ENCODE data around the gene GPR158. TPM values are rescaled to one million over a fixed set of nuclear protein-coding genes. Genes with fewer than 3 reads are reported as not detected.

GPR158 gene
- total RNA-seq, 1 donor from 2014 or later, result under 0.01 TPM

DNA sequence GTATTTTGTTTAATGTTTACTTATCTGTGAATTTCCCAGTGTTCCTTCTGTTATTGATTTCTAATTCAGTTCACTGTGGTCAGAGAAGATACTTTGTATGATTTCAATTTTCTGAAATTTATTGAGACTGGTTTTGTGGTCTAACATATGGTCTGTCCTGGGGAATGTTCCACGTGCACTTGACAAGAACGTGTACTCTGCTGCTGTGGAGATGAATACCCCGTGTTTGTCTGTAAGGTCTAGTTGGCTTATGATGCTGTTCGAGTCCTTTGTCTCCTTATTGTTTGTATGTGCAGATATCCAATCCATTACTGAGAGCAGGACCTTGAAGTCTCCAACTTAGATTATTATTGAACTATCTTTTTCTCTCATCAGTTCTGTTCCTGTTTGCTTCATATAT is 387.7 kb downstream of the GPR158 start:
- DNase-seq (ENCODE audit: low read depth, low spot score), result no peak

DNA sequence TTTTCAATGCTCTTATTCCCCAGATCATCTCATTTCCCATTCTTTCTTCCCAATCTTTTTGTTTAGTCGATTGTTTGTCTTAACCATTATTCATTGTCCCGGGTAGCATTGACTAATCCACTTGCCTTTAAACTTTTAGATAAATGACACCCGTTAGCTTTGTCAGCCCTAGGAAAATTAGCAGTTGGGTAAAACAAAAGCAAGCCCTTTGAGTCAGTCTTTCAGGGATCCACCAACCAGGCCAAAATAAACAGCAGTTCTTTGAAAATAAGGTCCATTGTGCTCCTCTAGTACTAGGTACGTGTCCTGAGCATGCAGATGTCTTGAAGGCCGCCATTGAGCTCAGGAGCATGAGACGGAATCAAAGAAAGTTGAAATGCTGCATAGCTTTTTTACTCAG is 389.6 kb downstream of the GPR158 start:
- DNase-seq (ENCODE audit: low read depth, low spot score), result no peak

DNA sequence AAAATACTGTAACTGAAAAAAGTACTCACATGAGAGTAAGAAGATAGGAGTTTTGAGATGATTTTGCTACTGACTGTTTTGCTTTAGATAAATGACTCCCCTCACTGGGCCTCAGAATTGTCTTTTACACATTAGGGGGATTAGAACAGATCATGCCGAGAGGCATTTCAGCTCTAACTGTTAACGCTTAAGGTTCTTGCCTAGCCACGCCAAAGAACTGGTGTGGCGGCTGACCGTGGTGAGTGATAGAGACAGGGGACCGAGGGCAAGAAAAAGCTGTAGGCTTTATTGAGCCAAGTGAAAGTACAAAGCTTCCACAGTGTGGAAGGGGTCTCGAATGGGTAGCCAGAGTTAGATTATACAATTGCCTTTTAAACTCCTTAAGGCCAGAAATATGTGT is 390.8 kb downstream of the GPR158 start:
- no peak for DNase-seq (ENCODE audit: low read depth, low spot score)

DNA sequence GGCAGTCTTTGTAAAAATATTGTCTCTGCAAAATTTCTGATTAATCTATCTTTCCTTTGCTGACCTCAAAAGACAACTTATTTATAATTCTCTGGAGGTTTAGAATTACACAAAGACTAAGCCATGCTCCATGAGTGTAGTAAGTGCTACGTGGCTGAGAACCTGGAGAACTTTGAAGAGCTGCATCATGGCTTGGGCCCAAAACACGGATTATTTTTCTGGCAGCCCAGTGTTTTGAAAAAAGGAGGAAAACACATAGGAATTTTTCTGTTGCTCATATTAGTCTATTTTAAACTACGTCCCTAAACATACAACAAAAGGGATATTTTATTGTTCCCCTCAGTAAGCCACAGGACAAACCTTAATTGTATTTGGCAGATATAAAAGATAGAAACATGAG is 398.5 kb downstream of the GPR158 start:
- no peak for DNase-seq (ENCODE audit: low read depth, low spot score)

DNA sequence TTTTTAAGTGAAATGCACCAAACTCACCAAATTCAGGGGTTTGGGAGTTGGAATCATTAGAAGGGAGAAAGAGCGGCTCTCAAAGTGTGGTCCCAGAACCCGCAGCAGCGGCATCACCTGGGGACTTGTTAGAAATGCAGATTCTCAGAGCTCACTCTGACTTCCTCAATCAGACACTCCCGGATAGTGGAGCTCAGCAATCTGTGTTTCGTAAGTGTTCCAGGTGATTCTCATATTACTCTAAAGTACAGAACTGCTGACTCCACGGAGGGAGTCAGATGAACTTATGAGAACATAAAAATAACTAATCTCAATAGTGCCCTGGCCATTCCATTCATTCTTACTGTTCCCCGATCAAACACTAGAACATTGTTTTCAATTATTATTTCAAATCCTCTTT is 400.5 kb downstream of the GPR158 start:
- DNase-seq (ENCODE audit: low read depth, low spot score), result no peak

DNA sequence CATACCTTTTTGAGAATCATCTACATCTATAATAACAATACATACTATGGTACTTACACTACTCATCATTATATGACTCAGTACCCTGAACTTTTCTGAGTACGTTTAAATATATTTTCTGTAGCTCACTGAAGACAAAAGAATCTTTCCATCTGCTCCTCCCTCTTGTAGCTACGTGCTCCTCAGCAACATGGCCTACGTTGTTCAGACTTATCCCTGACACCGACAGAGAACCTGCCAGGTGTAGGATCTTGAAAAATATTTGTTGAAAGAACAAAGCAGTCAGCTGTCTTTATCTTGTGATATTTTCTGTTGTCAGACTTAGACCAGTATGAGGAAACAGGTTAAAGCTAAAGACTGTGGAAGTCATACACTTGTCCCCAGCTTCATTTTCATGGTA is 403.3 kb downstream of the GPR158 start:
- DNase-seq (ENCODE audit: low read depth, low spot score), result no peak

DNA sequence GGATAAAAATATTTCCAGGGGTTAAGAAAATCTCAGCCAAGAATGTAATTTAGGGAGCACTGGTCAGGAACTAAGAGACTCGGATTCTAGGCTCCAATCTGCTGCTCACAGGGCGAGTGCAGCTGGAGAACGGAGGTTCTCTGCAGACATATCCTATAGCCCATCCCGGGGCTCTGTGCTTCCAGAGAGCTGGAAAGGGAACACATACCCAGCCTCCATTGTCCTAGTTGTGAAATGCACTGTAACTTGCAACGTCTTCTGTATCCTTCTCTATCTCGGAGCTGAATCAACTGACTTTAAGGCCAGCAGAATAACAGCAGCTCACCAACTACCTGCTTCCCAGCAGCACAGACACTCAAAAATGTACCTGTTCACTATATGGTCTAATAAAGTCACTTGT is 408.2 kb downstream of the GPR158 start:
- DNase-seq (ENCODE audit: low read depth, low spot score), result no peak

DNA sequence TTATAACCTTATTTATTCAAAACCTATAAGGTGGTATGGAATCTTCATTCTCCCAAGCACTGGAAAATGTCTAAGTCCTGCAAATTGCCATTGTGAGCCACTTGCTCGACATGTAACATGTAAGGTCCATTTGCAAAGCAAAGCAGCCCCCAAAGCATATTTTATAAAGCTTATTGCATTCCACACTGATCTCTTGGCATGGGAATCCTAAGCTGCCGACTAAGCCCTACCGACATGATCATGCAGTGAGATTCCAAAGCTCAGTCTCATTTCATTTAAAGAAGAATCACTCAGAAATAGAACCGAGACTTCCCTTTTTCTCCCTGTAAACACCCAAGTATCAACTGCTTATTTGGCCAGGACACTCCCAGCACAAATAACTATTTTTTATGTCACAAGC is 425.9 kb downstream of the GPR158 start:
- DNase-seq (ENCODE audit: low read depth, low spot score), result no peak

DNA sequence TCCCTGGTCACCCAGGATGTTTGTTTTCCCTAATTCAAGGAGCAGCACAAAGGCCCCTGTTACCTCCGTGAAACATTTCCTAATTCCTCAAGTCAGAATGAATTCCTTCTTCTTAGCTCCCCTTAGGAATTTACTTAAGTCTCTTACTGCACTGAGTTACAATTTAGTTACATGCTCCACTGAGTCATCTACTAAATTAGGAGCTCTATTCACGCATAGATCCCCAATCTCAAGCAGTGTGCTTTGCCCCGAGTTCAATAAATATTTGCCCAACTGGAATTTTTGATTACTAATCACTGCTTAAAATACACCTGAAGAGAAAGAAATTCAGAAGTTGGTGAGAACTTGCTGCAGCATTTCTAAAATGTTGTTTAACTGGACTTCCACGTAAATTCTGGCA is 429.8 kb downstream of the GPR158 start:
- no peak for DNase-seq (ENCODE audit: low read depth, low spot score)

DNA sequence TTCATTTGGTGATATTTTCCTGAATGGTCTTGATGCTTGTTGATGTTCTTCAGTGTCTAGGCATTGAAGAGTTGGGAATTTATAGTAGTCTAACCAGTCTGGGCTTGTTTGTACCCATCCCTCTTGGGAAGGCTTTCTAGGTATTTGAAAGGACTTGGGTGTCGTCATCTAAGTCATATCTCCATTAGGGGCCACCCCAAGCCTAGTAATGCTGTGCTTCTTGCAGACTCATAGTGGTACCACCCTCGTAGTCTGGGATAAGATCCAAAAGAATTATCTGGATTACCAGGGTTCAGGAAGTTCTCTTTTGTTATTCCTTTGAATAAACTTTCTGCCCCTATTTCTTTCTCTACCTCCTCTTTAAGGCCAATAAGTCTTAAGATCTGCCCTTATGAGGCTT is 439.9 kb downstream of the GPR158 start:
- no peak for DNase-seq (ENCODE audit: low read depth, low spot score)

DNA sequence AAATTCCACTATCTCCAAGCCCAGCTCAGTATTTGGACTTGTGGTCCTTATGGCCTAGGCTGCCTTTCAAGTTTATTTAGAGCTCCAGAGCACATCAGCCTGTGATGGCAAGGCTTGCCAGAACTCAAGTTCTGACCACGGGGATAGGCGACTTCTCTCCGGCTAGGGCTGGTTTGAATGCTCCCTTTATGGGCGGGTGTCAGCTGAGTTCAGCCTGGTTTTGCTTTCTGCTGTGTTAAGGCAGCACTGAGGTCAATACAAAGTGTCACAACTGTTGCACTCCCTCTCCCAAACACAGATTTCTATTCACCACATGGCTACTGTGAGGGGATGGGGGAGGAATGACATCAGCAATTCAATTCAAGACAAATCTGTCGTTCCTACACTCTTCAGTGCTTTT is 441.1 kb downstream of the GPR158 start:
- DNase-seq (ENCODE audit: low read depth, low spot score), result no peak

DNA sequence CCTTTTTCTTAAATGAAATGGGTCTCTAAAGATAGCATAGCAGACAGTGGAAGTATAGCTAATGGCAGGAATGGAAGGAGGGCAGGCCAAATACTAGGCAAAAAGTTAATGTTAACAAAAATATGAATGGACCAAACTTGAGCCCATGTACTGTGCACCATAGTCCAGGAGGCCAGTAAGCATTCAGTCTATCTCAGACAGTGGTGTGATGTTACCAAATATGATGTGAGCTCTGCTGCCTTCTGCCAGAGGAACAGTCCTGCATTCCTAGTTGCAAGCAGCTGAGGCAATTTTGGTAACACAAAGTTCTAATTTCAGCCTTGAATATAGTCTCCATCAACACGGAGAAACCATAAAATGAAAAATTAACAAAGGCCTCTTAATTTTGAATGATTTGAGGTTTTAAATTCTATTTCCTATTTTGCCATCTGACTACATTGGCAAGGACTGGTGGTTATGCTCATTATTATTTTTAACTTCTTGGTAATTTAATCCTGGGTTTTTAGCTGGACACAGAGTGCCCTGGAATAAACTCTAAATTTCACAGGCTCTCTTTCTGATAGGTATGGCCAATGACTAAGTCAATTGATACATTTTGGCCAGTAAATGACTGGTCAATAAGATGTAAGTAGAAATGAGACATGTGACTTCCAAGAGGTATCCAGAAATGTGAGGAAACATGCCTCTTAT is 442.2 kb downstream of the GPR158 start:
- no peak for DNase-seq (ENCODE audit: low read depth, low spot score)

DNA sequence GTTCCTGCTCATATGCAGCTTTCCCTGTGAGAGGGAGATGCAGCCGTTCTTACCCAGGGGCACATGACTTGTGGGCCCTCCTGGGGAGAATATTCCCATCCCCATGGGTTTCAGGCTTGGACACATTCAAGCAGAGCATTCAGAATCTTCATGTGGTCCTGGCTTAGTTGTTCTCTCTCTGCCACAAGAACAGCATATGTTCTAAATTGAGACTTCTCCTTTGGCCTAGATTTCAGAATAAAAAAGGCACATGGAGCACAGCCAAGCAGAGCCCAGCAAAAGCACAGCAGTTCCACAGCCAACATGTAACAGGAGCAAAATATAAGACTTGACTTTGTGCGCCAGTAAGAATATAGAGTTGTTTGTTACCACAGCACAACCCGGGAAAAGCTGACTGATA is 452.8 kb downstream of the GPR158 start:
- no peak for DNase-seq (ENCODE audit: low read depth, low spot score)

DNA sequence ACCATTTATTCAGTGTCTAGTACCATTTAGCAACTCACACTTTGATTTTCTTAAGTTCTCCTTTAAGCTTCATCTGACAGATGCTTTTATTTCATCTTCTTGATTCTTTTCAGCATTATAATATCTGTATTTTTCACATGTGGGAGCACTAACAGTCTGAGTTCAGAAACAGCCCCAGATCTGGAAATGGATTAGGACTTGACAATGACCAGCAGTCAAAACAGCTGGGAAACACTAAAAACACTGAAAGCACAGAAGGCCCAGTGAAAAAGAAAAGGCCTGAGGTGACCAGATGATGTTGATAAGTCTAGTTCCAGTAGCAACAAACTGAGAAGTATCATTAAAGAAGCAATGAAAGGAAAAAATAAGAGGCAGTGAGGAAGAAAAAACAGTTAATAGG is 454.5 kb downstream of the GPR158 start:
- no peak for DNase-seq (ENCODE audit: low read depth, low spot score)

DNA sequence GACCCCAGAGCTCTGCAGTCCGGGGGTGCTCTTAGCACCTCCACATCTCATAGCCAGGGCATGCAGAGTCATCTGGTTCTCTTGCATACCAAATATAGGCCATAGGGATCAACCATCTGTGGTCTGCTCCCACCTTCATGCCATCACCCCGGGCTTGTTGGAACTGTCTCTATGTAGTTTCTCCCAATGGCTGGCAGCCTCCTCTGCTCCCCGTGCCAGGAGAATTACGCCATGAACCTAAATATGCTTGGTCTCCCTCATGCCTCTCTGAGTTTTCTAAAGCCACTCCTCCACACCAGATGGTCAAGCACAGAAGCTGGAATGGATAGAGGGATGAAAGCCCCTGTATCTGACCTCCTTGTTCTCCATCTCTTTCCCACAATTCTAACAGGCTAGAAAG is 456.7 kb downstream of the GPR158 start:
- DNase-seq (ENCODE audit: low read depth, low spot score), result no peak

DNA sequence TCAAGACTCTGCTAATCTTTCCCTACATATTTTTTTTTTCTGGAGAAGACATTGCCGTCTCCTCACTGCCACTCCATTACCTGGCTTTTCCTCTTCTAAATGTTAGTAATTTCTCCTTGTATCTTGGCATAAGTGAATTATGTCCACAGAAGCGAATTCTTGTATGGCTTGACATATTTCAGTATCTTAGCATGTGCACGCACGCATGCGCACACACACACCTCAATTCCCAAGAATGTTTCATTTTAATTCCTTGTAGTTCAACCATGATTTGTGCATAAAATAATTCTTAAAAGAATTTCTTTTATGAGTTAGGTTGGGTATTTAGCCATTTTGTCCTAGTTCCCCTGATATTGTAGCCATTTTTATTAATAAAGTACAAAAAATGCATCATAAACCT is 458.0 kb downstream of the GPR158 start:
- no peak for DNase-seq (ENCODE audit: low read depth, low spot score)

DNA sequence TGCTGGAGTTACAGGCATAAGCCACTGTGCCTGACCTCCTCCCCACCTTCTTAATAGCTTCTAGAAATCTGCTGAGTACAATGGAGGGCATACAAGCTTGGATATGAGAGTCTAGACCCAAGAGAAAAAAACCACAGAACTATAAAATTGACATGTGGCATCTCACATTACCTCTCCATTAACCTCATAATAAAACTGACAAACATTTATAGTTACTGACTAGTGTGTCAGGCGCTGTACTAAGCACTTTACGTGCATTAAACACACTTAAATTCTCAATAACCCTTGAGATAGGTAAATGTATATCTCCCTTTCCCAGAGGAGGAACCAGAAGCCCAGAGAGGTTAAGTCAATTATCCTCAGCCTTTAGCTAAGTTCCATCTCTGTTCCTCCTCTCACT is 458.7 kb downstream of the GPR158 start:
- DNase-seq (ENCODE audit: low read depth, low spot score), result no peak

DNA sequence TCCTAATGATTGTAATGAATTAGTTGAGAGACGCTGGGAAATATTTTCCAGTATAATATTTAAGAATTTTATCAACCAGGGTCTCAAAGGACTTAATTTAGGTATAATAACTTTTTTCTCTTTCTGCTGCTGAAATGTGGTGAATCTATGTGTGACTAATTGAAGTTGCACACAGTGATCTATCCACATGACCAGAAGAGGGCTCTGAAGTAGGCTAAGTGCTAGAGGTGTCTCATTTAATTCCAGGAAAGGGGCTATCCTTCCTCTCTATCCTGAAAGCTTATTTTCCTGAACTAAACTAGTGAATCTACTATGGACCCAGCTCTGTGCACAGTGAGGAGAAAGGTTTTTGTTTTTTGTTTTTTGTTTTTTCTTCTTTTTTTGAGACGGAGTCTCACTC is 464.8 kb downstream of the GPR158 start:
- DNase-seq (ENCODE audit: low read depth, low spot score), result no peak

DNA sequence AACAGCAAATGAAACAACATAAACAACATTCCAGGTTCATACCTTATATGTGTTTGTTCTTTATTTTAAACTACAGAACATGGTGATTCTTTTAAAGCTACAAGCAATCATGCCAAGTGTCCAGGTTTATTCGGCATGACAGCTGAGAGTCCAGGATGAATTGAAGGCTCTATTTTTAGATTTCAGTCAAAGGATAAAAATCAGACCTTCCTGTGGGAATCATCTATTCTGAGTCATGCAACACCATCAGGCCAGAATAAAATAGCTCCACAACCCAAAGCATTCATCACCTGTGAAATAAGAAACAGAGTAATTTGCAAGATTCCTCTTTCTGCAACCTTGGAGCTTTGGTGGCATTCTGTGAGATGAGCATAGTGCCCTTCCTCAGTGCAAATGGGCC is 466.8 kb downstream of the GPR158 start:
- DNase-seq (ENCODE audit: low read depth, low spot score), result no peak

DNA sequence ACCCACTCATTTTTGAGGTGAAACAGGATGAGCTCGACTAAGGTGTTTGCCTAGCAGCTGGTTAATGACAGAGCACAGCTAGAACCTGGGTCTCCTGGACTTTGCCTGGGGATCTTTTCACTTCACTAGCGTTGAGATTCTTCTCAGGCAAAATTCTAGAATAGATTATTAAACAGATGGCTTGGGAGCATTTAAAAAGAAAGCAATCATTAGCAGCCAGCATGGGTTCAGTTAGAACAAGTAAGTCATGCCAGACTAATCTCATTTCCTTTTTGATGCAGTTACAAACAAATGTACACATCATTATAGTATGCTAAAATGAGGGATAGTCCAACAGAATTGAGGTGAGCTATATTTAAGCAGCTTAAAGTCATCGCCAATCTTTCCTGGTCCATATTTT is 467.9 kb downstream of the GPR158 start:
- no peak for DNase-seq (ENCODE audit: low read depth, low spot score)

DNA sequence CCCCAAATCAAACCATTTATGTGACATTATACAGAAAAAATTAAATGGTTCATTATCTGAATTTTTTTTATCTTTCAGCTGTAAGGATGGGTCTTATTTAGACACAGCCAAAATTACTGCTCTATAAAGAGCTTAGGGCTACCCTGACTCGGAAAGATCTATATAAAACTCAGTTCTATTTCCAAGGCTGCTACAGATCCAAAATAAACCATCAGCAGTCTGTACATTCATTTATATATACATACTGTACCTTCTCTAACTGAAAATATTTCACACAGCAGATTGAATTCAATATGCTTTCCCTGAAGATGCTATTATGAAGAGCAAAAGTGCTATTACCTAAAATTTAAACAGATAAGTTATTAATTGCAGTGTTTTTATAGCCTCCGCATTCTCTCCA is 471.6 kb downstream of the GPR158 start:
- DNase-seq (ENCODE audit: low read depth, low spot score), result no peak

DNA sequence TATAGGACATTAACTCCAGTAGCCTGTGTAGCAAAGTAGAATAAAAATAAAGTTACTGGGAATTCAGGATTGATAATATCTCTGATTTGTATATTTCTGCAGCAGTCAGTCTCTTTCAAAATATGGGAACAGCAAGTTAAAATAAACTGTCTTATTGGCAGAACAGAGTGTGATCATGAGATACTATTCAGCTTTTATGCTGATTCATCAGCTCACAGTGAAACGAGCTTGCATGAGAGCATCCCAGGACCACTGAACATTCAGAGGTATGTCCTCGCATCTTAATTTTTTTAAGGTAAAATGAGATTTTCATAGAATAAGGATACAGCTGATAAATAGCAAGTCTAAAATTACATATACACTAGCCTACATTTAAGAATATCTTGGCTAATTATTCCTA is 476.7 kb downstream of the GPR158 start:
- no peak for DNase-seq (ENCODE audit: low read depth, low spot score)
